ENCODE data around the gene LIN9. TPM values are rescaled to one million over a fixed set of nuclear protein-coding genes. Genes with fewer than 3 reads are reported as not detected.
A peak's percentile ranks its signal among the peaks of the same experiment; 100 is the strongest.

The LIN9 gene
- total RNA-seq, 1 donor, result 11.4 TPM

GRCh38 chr1:226310245-226310540 is 1.2 kb upstream of the LIN9 start:
- DNase-seq (ENCODE audit: low read depth), result no peak
- no peak for TF ChIP-seq CTCF (IDR thresholded peaks at IDR 0.05; ENCODE audit: insufficient read depth, low read length)
- H3K4me3 ChIP-seq (ENCODE audit: low read depth, low read length), result no peak overlapping the region

- peak; percentile 16 for DNase-seq (ENCODE audit: low read depth)
- TF ChIP-seq CTCF (IDR thresholded peaks at IDR 0.05; ENCODE audit: insufficient read depth, low read length), result peak; percentile 42
- peak overlapping the region; percentile 90 for H3K4me3 ChIP-seq (ENCODE audit: low read depth, low read length)
Observed at GRCh38 chr1:226309398-226310244, 657 bp upstream of the LIN9 start.

DNA sequence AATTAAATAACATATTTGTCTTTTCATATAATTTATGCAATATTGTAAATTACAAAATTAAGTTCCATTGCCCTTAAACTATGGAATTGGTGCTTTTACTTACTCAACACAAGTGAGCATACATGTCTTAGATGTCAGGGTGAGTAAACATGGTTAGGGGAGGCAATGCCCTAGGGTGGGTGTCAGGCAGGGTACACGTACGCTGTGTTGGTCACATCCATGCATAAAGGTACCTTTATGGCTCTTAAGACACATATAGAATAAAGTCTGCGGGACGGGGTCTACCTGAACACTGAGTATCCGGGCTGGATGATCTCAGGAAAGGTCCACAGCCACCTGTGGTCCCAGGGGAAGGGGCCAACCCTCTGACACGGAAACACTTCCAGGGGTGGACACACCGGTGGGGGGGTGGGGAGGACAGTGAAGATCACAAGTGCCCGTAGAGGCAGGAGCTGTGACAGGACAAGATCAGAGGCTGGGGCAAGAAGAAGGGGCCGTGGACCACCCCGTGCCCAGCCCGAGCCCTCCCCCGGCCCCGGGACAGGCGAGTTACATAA is 720 bp downstream of the LIN9 start:
- TF ChIP-seq CTCF (IDR thresholded peaks at IDR 0.05; ENCODE audit: insufficient read depth, low read length), result no peak
- DNase-seq (ENCODE audit: low read depth), result no peak
- H3K4me3 ChIP-seq (ENCODE audit: low read depth, low read length), result peak overlapping the region; percentile 90

GRCh38 chr1:226306425-226306824 is 2.5 kb downstream of the LIN9 start:
- H3K4me3 ChIP-seq (ENCODE audit: low read depth, low read length), result no peak overlapping the region
- TF ChIP-seq CTCF (IDR thresholded peaks at IDR 0.05; ENCODE audit: insufficient read depth, low read length), result no peak
- no peak for DNase-seq (ENCODE audit: low read depth)

DNA sequence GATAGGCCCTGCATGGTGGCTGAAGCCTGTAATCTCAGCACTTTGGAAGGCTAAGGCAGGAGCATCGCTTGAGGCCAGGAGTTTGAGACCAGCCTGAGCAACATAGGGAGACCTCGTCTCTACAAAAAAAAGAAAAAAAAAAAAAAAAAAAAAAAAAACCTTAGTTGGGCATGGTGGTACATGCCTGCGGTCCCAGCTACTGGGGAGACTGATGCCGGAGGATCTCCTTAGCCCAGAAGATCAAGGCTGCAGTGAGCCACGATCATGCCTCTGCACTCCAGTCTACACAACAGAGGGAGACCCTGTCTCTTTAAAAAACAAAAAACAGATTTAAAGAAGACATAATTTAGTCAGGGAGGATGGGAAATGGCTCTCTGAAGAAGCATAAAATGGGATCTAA is 3.8 kb downstream of the LIN9 start:
- no peak overlapping the region for H3K4me3 ChIP-seq (ENCODE audit: low read depth, low read length)
- TF ChIP-seq CTCF (IDR thresholded peaks at IDR 0.05; ENCODE audit: insufficient read depth, low read length), result no peak
- no peak for DNase-seq (ENCODE audit: low read depth)

- no peak overlapping the region for H3K4me3 ChIP-seq (ENCODE audit: low read depth, low read length)
- no peak for TF ChIP-seq CTCF (IDR thresholded peaks at IDR 0.05; ENCODE audit: insufficient read depth, low read length)
- no peak for DNase-seq (ENCODE audit: low read depth)
Observed at GRCh38 chr1:226304291-226304955, 4.5 kb downstream of the LIN9 start.

Data from fibroblast of the aortic adventitia (primary cell).